Adrenal gland (tissue), 12 donors: ENCODE results near the gene KCTD1. TPM values are rescaled to one million over a fixed set of nuclear protein-coding genes. Genes with fewer than 3 reads are reported as not detected.
A peak's percentile ranks its signal among the peaks of the same experiment; 100 is the strongest.

Experiments used
- DNase-seq, 7 donors: peaks; one replicate each; pipeline ENCODE4 v3.0.0-alpha.2; 2019 to 2020
- H3K27ac ChIP-seq, 5 donors: fragments of 200-600 bp; sonication (generic) in 4 of 5; 1 replicate in 3 of 5; 2 replicates in 2 of 5; pipeline versions ENCODE4 v1.5.1 to v1.8.0; 2016 to 2020; ENCODE audit warnings: mild to moderate bottlenecking in 1 of 5
- H3K27me3 ChIP-seq: fragments of 200-600 bp; 2 replicates; pipeline ENCODE4 v1.8.0; 2021
- H3K36me3 ChIP-seq, 2 donors: fragments of 200-600 bp; replicated peaks in 1 of 2; 1 replicate in 1 of 2; 2 replicates in 1 of 2; pipeline versions ENCODE4 v1.5.1 to v1.8.0; 2018 to 2022
- H3K4me1 ChIP-seq, 2 donors: fragments of 200-600 bp; replicated peaks in 1 of 2; 1 replicate in 1 of 2; 2 replicates in 1 of 2; pipeline versions ENCODE4 v1.5.1 to v1.8.0; 2018 to 2021
- H3K4me3 ChIP-seq, 4 donors: fragments of 200-600 bp; sonication (generic) in 3 of 4; one replicate each; pipeline ENCODE4 v1.5.1; 2016 to 2018
- H3K9me3 ChIP-seq, 3 donors: fragments of 200-600 bp; sonication (generic) in 1 of 3; replicated peaks in 1 of 3; 1 replicate in 2 of 3; 2 replicates in 1 of 3; pipeline versions ENCODE4 v1.5.1 to v1.8.0; 2016 to 2021
- POLR2A ChIP-seq, 2 donors: fragments of 450-650 bp; IDR thresholded peaks; one replicate each; pipeline ENCODE4 v1.6.1; 2017; ENCODE audit warnings: antibody characterized with exemption in 2 of 2, mild to moderate bottlenecking in 2 of 2, moderate library complexity in 1 of 2
- WGBS, 4 donors: extraction: QIAGEN DNeasy Blood & Tissue Kit in 2 of 4; methylation state at CpG; one replicate each; pipeline versions ENCODE4 v1.1.5 to v1.1.7; 2013 to 2017; 5-methylcytosine and 5-hydroxymethylcytosine counted together
- intact Hi-C, 2 donors: fragments of 100-400 bp; cut with DNase I; formaldehyde crosslinking; loops; one replicate each; pipeline versions ENCODE4 v1.14.1 to v1.15.0; 2022 to 2023
- microRNA-seq, 3 donors: library from miRNA; unstranded; fragments of <30 nt; microRNA quantifications; one replicate each; pipeline ENCODE4, GENCODE V29; 2017 to 2020
- polyA plus RNA-seq, 3 donors: library from polyadenylated mRNA; stranded (reverse); fragments of 200-250 nt in 2 of 3; fragments of 350-450 nt in 1 of 3; fragmentation: Illumina TruSeq in 1 of 3; extraction: RNeasy Lipid Tissue Mini Kit (QIAGEN cat#74804) in 1 of 3; gene quantifications; one replicate each; pipeline ENCODE4 v1.2.3, GENCODE V29; 2013 to 2014
- small RNA-seq, 2 donors: library from RNA; depleted of rRNA; stranded (forward); fragments of <200 nt; gene quantifications; one replicate each; pipeline ENCODE3, GENCODE V24; 2016
- total RNA-seq, 9 donors: library from RNA; depleted of rRNA in 4 of 9; stranded (reverse); fragments of >200 nt in 4 of 9; fragments of 120-200 nt in 1 of 9; fragmentation: NEBNext Ultra II Directional in 1 of 9; extraction: Animal tissue kit (Norgen Biotek cat#: 25700) in 1 of 9; gene quantifications; one replicate each; pipeline versions ENCODE4 v1.1.0 to v1.2.4, GENCODE V29; 2013 to 2023
- TF ChIP-seq, protein P1 (sequence below), 6 experiments: fragments of 450-650 bp in 4 of 6; fragments of 200-600 bp in 2 of 6; sonication (generic) in 1 of 6; IDR thresholded peaks; 1 replicate in 5 of 6; 2 replicates in 1 of 6; pipeline versions ENCODE4 v1.5.1 to v1.8.0; 2016 to 2021; ENCODE audit warnings: antibody characterized with exemption in 6 of 6, mild to moderate bottlenecking in 2 of 6, moderate library complexity in 1 of 6
- donor health status: healthy with polysubstance abuse.
- donor health status: Bipolar disorder and iron deficiency.
- donor health status: DM: yes; HTN: yes; CAD: no.
- donor health status: DM: no; HTN: no; CAD: no.
- donor health status: DM: no; HTN: no; CAD: no.
- donor health status: DM: yes; HTN: yes; CAD: no.

Gene KCTD1
- total and polyA plus RNA-seq, 12 donors, result 9.8 to 44.8 (median 30.8) TPM

DNA sequence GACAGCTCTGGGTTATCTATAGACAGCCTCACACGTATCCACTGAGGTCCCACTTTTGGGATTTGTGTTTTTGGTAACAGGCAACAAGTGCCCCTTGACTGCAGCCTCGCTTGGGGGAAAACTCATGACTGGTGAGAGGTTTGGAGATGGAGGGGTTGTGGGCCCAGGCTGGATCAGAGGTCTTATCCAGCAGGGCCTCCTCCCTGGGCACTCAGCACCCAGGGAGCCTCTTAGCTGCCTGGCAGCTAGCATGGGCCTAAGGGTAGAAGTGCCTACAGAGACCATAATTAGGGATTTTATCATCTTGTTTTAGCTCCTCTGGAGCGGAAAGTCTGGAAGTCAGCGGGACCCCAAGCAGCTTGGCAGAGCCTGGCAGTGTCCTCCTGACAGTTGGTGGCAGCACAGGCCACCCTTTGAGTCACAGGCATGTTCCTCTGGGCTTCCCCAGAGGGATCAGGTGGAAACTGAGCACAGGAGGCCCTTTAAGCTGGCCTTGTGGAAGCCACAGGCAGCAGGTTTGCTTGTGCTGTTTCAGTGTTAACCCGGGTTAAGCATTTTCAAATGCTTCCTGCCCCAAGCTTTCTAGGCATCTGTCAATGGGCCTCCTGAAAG lies 143.1 kb downstream of the KCTD1 start:
- Histone ChIP-seq H3K4me3 (no peak overlapping the region), H3K9me3 (no peaks in the 10 kb centered on the region), H3K4me1 (no peaks in the 10 kb centered on the region), H3K27me3 (no peaks in the 10 kb centered on the region), H3K36me3 (no peaks in the 10 kb centered on the region), H3K27ac (no peak overlapping the region)
- WGBS, 4 donors, result 54 to 81% (median 66%) methylated on average over 3 to 5 of the region's 5 CpGs
- DNase-seq, result peak; percentile 43 to 83 (median 64)
- no peak for TF ChIP-seq POLR2A (IDR thresholded peaks at IDR 0.05)
- TF ChIP-seq, protein P1, sequence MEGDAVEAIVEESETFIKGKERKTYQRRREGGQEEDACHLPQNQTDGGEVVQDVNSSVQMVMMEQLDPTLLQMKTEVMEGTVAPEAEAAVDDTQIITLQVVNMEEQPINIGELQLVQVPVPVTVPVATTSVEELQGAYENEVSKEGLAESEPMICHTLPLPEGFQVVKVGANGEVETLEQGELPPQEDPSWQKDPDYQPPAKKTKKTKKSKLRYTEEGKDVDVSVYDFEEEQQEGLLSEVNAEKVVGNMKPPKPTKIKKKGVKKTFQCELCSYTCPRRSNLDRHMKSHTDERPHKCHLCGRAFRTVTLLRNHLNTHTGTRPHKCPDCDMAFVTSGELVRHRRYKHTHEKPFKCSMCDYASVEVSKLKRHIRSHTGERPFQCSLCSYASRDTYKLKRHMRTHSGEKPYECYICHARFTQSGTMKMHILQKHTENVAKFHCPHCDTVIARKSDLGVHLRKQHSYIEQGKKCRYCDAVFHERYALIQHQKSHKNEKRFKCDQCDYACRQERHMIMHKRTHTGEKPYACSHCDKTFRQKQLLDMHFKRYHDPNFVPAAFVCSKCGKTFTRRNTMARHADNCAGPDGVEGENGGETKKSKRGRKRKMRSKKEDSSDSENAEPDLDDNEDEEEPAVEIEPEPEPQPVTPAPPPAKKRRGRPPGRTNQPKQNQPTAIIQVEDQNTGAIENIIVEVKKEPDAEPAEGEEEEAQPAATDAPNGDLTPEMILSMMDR (IDR thresholded peaks at IDR 0.05), result peak; percentile 21 to 59 (median 50)
- intact Hi-C loops, result loop anchor here (10.0 kb wide), 4 partner anchors 140 to 400 kb away; partner anchors contain the start of gene KCTD1 (in 1 of the 2)

Small RNA genes lying within 50 kb of the gene (microRNA-seq; reads per million reads assigned to microRNA genes)
- gene MIR8057, result 0 reads per million in 3 donors

Small RNA genes lying within 50 kb of the gene (small RNA-seq; reads per million reads assigned to genes)
- gene MIR8057, result 0 reads per million in 2 donors
